T-helper 1 cell (primary cell): ENCODE results near the gene CAPN8.

Experiments
- DNase-seq, 5 donors: peaks; one replicate each; pipeline ENCODE4 v3.0.0-alpha.2; 2012 to 2020
- total RNA-seq, 4 donors: gene quantifications; one replicate each; lab custom pipeline; 2026; lab: John Stamatoyannopoulos, UW

Gene CAPN8
- total RNA-seq = 0.47 to 1.1 (median 0.73) reads per million in 4 donors

DNA sequence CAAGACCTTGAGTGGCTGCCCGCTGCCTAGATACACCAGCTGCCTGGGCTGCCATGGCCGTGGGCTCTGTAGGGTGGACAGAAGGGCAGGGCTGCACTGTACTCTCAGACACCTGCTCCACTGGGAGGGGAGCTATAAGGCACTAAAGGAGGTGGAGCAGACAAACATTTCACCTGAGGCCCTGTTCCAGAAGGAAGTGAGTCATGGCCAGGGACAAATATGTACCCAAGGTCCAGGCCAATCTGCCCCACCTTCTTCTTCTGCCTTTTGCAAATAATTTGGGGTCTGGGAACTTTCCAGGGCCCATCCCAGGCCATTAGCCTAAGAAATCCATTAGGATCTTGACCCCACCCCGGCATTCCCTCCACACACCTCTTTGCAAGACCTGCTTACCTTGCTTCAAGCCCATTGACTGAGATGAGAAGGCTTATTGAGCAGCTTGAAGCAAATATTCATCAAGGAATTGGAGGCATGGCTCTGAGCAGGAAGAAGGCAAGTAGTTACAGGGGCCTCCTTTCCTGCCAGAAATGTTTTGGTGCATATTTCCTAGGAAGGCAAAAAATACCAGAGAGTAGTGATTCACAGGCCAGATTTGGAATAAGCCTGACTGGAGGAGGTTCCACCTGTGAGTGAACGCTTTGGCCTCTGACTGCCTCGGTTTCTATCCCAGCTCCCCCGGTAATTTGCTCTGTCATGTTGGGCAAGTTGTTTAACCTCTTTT is at the start of gene CAPN8:
Gene CAPN8, minus strand, starts transcription at position 110 of the 721 bp plus-strand sequence. Its CDS starts 55 bp downstream, at position 55.
- DNase-seq = no peak

GRCh38 chr1:223714849-223715603 is 49.5 kb upstream of the CAPN8 start:
- no peak for DNase-seq

DNA sequence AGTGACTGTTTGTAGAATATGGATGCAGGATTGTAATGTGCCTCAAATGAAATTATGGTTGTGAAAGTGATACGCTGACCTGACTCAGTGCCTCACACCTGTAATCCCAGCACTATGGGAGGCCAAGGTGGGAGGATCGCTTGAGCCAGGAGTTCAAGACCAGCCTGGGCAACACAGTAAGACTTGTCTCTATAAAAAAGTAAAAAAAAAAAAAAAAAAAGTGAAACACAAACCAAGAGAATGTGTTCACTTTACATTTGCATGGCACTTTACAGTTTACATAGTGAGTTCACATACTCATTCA is 48.9 kb upstream of the CAPN8 start:
- DNase-seq = no peak

DNA sequence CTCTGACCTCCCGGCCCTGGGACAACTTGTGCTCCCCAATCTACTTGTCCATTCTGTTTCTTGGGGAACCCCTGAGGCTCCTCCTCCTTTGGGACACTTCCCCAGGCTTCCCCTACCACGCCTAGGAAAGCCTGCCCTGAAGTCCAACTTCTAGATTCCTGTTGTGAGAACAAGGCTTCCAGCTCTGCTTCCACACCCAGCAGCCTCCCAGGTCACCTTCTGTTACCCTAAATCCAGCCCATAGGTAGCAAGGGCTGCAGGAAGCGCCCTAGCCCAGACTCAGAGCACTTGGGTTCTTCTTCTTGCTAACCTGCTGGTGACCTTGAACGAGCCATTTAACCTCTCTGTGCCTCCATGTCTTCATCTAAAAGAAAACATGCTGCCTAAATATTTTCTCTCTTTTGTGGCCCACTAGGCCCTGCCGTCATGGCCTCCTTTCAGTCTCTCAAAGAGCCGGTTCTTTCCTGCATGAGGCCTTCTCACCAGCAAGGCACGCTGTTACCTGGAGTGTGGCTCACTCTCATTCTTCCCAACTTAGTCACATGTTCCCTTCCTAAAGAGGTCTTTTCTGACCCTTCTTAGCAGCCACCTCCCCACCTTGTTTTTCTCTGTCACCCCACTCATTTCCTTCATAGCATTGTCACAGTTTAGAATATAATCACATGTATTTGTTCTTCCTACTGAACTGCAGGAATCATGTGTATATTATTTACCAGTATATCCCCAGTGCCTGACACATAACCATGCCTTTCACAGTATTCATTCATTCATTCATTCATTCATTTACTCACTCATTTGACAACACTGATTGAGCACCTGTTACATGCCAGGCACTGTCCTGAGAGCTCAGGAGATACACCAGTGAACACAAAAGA is 48.3 kb upstream of the CAPN8 start:
- no peak for DNase-seq

- DNase-seq = peak in 3 of 5 donors; percentile 30 to 48 (median 35)
These were observed 47.5 kb upstream of the CAPN8 start for GRCh38 chr1:223712850-223713474.

DNA sequence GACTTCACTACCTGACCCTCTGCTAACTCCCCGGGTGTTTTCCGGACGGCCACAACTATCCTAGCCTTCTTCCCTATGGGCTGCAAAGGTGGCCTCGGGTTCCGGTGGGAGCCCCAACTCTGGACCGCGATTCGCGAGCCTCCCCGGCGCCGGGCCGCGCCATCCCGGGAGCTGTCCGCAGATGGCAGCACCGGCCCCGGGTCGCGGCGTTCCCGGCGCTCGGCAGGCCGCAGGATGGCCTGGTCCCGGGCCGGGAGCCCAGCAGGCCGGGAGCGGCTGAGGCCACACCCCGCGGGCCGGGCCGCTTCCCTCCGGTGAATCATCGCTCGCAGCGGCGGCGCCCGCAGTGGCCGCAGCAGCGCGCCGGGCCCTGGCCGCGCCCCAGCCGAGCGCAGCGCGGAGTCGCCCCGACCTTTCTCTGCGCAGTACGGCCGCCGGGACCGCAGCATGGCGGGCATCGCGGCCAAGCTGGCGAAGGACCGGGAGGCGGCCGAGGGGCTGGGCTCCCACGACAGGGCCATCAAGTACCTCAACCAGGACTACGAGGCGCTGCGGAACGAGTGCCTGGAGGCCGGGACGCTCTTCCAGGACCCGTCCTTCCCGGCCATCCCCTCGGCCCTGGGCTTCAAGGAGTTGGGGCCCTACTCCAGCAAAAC is 46.8 kb upstream of the CAPN8 start, which contains the start of gene CAPN2:
Gene CAPN2, plus strand, starts transcription at position 346 of the 656 bp plus-strand sequence. Its CDS starts 102 bp downstream, at position 448.
- peak; percentile 30 to 65 (median 44) for DNase-seq

GRCh38 chr1:223711747-223712193 is 46.3 kb upstream of the CAPN8 start:
- no peak for DNase-seq

DNA sequence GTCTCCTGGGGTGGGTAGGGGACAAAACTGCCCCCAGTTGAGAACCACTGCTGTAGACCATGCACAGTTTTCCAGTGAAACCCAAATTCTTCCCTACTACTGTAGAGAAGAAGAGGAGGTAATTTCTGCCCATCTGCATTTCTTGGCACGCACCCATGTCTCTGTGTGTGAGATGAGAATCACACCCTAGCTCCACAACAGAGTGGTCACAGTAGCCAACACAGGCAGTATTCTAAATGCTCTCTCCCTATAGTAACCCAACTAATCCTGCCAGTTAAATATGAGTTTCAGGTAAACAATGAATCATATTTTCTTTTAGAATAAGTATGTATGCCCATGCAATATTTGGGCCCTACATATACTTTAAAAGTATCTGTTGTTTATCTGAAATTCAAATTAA is 45.7 kb upstream of the CAPN8 start:
- no peak for DNase-seq

DNA sequence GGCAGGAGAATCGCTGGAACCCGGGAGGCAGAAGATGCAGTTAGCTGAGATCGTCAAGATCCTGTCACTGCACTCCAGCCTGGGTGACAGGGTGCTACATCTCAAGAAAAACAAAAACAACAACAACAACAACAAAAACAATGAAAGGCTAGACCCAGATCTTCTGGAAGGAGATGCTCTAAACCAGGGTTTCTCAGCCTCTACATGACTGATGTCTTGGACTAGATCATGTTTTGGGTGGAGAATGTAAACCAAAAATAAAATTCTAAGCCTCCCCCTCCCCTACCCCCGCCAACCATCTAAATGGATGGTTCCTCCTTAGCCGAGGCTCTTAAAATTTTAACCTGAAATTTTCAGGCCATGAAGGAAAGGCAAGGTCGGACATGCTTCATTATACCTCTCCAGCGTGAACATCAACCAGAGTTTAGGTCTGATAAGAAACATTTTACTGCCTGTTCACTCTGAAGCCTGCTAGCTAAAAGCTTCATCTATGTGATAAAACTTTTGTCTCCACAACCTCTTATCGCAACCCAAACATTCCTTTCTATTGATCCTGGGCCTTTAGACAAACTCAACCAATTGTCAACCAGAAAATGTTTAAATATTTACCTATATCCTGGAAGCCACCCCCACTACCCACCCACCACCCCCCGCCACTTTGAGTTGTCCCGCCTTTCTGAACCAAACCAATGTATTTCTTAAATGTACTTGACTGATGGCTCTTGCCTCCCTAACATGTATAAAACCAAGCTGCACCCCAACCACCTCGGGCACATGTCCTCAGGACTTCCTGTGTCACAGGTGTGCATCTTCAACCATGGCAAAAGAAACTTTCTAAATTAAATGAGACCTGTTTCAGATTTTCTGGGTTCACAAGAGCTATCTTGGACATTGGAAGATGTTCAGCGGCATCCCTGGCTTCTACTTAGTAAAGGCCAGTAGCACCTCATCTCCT is 45.0 kb upstream of the CAPN8 start:
- DNase-seq = no peak

DNA sequence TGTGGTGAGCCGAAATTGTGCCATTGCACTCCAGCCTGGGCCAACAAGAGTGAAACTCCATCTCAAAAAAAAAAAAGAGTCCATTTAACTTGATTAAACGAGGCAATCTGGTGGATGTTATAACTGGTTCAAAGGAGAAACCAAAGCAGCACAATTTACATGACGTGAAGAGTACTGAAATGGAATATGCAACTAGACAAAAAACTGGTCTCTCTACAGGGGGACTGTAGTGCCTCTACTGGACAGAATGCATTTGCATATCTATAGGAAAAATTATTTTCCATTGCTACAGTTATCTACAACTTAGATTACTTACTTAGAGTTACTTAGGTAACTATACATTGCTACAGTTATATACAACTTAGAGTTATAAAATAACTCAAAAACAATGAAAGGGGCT is 44.1 kb upstream of the CAPN8 start:
- no peak for DNase-seq

- DNase-seq = no peak
These were observed 43.3 kb upstream of the CAPN8 start for GRCh38 chr1:223708651-223709268.

- no peak for DNase-seq
These were observed 42.5 kb upstream of the CAPN8 start for GRCh38 chr1:223708001-223708359.

GRCh38 chr1:223707256-223708000 is 41.9 kb upstream of the CAPN8 start:
- DNase-seq = no peak

- no peak for DNase-seq
These were observed 40.8 kb upstream of the CAPN8 start for GRCh38 chr1:223706077-223706973.

DNA sequence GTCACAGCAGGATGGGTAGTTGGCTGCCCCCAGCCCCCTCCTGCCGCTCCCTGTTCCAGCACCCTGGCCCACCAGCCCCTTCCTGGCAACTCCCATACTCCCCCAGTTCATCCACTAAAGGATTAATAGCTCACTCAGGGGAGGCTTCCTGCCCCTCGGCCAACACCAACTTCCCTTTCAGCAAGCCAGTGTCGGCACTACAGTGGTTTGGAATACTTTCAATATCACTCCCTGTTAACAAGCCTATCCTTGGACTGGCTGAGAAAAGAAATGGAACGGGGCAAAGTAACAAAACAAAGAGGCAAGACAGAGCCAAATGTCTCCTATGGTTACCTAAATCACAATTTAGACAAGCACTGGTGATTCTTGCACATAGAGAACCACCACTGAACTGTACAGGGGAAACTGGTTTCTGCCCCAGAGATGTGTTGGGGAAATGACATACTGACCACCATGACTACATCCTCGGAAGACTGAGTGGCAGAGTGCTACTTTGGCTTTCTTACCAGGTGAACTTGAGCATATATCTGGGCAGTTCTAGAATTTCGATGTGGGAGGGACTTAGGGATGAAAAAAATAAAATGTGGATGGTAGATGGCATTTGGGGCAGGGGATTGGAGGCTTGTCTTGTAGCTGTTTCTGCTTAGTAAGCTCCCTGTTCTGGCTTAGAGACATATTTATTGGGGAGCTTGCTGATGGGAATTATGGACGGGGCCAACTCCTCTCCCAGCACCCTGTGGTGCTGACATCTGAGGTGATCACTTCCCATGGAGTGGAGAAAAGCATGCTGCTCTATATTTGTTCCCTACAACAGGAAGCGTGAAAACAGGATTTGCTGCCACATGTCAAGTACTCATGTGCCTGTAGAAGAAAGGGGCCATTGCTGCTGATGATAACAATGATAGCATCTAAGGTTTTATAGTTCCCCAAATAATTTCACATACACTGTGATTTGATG is 39.7 kb upstream of the CAPN8 start:
- DNase-seq = no peak

DNA sequence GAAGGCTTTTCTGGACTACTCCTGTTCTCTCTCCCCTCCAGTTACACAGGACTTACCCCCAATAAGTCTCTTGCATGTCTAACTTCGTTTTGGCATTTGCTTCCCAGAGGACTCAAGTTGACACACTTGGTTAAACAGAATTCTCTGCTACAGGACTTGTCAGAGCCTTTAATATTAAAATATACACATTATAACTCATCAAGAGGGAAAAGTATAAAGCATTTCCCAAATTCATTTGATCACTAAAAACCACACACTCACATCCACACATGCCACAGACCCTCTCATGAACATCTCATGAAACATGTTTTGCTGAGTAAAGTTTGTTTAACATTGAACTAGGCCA is 38.1 kb upstream of the CAPN8 start:
- DNase-seq = no peak
